ENCODE data around the gene AGFG2. TPM values are rescaled to one million over a fixed set of nuclear protein-coding genes. Genes with fewer than 3 reads are reported as not detected.

The AGFG2 gene
- total RNA-seq, 1 donor = 9.4 TPM

DNA sequence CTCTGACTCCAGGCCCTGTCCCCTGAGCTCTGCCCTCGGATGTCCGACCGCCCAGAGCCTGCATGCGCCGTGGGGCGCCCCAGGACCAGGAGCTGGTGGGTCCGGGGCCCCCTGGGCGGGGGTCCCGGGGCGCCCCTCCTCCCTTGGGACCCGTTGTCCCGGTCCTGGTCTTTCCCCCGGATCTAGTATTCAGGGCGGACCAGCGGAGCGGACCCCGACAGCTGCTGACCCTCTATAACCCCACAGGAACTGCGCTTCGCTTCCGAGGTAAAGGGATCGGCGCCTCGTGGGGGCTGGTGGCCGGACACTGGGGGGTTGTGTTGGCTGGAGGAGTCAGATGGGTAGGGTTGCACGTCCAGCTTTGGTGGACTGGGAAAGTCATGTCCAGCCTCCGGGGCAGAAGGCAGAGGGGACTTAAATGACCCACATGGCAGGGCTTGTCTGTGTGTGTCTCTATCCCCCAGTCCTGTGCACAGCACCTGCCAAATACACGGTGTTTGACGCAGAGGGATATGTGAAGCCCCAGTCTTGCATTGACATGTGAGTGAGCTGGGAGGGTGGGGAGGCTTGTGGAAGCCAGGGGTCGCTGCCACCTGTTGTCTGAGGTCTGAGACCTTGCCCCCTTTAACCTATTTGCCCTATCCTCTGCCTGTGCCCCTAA, 73.9 kb downstream of the AGFG2 start:
- Histone ChIP-seq H3K4me1 (ENCODE audit: insufficient read depth, low read length) (peaks cover 6% of the 10 kb centered on the region), H3K79me2 (ENCODE audit: insufficient read depth, low read length) (no peaks in the 10 kb centered on the region), H3K27ac (ENCODE audit: low read depth, low read length) (no peak overlapping the region), H3K4me2 (ENCODE audit: insufficient read depth, low read length) (peak overlapping the region; percentile 96), H3K27me3 (ENCODE audit: insufficient read depth, low read length) (no peaks in the 10 kb centered on the region), H2AFZ (ENCODE audit: low read length) (peak overlapping the region; percentile 85), H3K9me3 (ENCODE audit: low read depth, low read length) (no peaks in the 10 kb centered on the region), H4K20me1 (ENCODE audit: insufficient read depth, low read length) (no peaks in the 10 kb centered on the region), H3K4me3 (ENCODE audit: insufficient read depth, low read length) (peak overlapping the region; percentile 92), H3K36me3 (ENCODE audit: insufficient read depth, low read length) (peaks cover 4% of the 10 kb centered on the region)
- peak; percentile 86 for DNase-seq (ENCODE audit: insufficient read length, low spot score, missing footprints)
- TF ChIP-seq, protein P1, sequence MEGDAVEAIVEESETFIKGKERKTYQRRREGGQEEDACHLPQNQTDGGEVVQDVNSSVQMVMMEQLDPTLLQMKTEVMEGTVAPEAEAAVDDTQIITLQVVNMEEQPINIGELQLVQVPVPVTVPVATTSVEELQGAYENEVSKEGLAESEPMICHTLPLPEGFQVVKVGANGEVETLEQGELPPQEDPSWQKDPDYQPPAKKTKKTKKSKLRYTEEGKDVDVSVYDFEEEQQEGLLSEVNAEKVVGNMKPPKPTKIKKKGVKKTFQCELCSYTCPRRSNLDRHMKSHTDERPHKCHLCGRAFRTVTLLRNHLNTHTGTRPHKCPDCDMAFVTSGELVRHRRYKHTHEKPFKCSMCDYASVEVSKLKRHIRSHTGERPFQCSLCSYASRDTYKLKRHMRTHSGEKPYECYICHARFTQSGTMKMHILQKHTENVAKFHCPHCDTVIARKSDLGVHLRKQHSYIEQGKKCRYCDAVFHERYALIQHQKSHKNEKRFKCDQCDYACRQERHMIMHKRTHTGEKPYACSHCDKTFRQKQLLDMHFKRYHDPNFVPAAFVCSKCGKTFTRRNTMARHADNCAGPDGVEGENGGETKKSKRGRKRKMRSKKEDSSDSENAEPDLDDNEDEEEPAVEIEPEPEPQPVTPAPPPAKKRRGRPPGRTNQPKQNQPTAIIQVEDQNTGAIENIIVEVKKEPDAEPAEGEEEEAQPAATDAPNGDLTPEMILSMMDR (IDR thresholded peaks at IDR 0.05; ENCODE audit: extremely low read depth, low read depth, low read length) = no peak

DNA sequence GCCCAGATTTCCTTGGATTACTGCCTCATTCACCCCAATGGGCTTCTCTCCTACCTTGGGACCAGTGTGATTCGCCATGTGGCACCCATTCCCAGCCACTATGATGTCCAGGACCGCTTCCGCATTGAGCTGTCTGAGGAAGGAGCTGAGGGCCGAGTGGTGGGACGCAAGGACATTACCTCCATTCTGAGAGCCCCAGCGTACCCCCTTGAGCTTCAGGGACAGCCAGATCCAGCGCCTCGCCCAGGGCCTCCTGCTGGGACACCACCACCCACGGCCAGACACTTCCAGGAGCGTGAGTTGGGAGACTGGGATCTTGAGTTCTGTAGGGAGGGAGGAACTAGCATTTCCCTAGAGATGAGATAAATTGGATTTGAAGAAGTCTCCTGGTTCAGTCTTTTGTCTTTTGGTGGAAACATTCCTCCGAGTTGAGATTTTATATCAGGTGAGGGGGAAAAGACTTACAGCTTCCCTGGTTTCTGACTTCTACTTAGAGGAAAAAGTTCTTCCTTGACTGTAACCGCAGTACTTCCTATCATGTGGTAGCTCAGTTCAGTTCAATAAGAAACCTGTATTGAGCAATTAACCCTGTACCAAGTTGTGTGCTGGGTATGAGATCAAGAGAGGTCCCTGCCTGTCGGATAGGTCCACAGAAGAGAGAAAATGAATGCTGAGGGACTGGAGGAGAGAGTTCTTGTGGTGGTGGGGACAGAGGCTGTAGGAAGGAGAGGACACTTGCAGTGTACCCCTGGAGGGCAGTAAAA, 74.6 kb downstream of the AGFG2 start:
- H2AFZ ChIP-seq (ENCODE audit: low read length) = no peak overlapping the region
- H3K4me3 ChIP-seq (ENCODE audit: insufficient read depth, low read length) = peak overlapping the region; percentile 92
- TF ChIP-seq, protein P1 (IDR thresholded peaks at IDR 0.05; ENCODE audit: extremely low read depth, low read depth, low read length) = no peak

DNA sequence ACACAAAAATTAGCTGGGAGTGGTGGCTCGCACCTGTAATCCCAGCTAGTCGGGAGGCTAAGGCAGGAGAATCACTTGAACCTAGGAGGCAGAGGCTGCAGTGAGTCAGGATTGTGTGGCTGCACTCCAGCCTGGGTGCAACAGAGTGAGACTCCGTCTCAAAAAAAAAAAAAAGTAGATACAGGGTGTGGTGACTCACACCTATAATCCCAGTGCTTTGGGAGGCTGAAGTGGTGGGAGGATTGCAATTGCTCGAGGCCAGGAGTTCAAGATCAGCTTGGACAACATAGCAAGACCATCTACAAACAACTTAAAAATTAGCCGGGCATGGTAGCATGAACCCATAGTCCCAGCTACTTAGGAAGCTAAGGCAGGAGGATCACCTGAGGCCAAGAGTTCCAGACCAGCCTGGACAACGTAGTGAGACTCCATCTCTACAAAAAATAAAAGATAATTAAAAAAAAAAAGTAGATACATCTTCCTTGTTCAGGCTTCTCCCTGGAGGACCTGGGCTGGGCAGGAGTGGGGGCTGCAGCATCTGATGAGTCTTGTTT, 75.4 kb downstream of the AGFG2 start:
- H3K36me3 ChIP-seq (ENCODE audit: insufficient read depth, low read length) = no peaks in the 10 kb centered on the region
- H3K27ac ChIP-seq (ENCODE audit: low read depth, low read length) = no peak overlapping the region
- no peak overlapping the region for H3K4me2 ChIP-seq (ENCODE audit: insufficient read depth, low read length)
- H4K20me1 ChIP-seq (ENCODE audit: insufficient read depth, low read length) = no peaks in the 10 kb centered on the region
- no peak for DNase-seq (ENCODE audit: insufficient read length, low spot score, missing footprints)
- no peak overlapping the region for H2AFZ ChIP-seq (ENCODE audit: low read length)
- peaks cover 6% of the 10 kb centered on the region for H3K4me1 ChIP-seq (ENCODE audit: insufficient read depth, low read length)
- TF ChIP-seq, protein P1 (IDR thresholded peaks at IDR 0.05; ENCODE audit: extremely low read depth, low read depth, low read length) = no peak
- H3K4me3 ChIP-seq (ENCODE audit: insufficient read depth, low read length) = no peak overlapping the region
- no peaks in the 10 kb centered on the region for H3K27me3 ChIP-seq (ENCODE audit: insufficient read depth, low read length)
- H3K9me3 ChIP-seq (ENCODE audit: low read depth, low read length) = no peaks in the 10 kb centered on the region
- no peaks in the 10 kb centered on the region for H3K79me2 ChIP-seq (ENCODE audit: insufficient read depth, low read length)

More for the DNA sequence above, 74.6 kb downstream of the AGFG2 start:
- Histone ChIP-seq H3K4me2 (ENCODE audit: insufficient read depth, low read length) (peak overlapping the region; percentile 96), H3K36me3 (ENCODE audit: insufficient read depth, low read length) (no peaks in the 10 kb centered on the region), H3K9me3 (ENCODE audit: low read depth, low read length) (no peaks in the 10 kb centered on the region), H3K79me2 (ENCODE audit: insufficient read depth, low read length) (no peaks in the 10 kb centered on the region), H3K27ac (ENCODE audit: low read depth, low read length) (no peak overlapping the region), H3K4me1 (ENCODE audit: insufficient read depth, low read length) (peaks cover 6% of the 10 kb centered on the region), H4K20me1 (ENCODE audit: insufficient read depth, low read length) (no peaks in the 10 kb centered on the region), H3K27me3 (ENCODE audit: insufficient read depth, low read length) (no peaks in the 10 kb centered on the region)
- peak; percentile 69 for DNase-seq (ENCODE audit: insufficient read length, low spot score, missing footprints)

Small RNA genes lying within 50 kb of the gene (small RNA-seq; reads per million reads assigned to genes)
- gene RN7SL416P = not detected
- not detected for gene SAP25

Other genes with a start within 250 kb of the AGFG2 start
- under 0.01 TPM in 1 of 2 replicates, not detected in the other for gene SPDYE3, start 231.5 kb upstream of the AGFG2 start, total RNA-seq
- 10.9 and 14.8 TPM in 2 replicates for gene PILRB, start 181.1 kb upstream of the AGFG2 start, total RNA-seq
- gene PILRA, start 165.7 kb upstream of the AGFG2 start, total RNA-seq = 0.36 and 0.59 TPM in 2 replicates
- 2.2 and 2.4 TPM in 2 replicates for gene ZCWPW1, start 110.5 kb upstream of the AGFG2 start, total RNA-seq
- gene MEPCE, start 109.4 kb upstream of the AGFG2 start, total RNA-seq = 28.6 and 29.7 TPM in 2 replicates
- 9.7 and 11.9 TPM in 2 replicates for gene PPP1R35, start 102.7 kb upstream of the AGFG2 start, total RNA-seq
- gene SPACDR, start 74.9 kb upstream of the AGFG2 start, total RNA-seq = 0.36 TPM in 1 of 2 replicates, not detected in the other
- 18.5 and 19.4 TPM in 2 replicates for gene TSC22D4, start 60.0 kb upstream of the AGFG2 start, total RNA-seq
- gene NYAP1, start 55.3 kb upstream of the AGFG2 start, total RNA-seq = under 0.01 and 0.29 TPM in 2 replicates
- not detected in 2 replicates for gene SAP25, start 34.7 kb downstream of the AGFG2 start, total RNA-seq
- gene LRCH4, start 46.9 kb downstream of the AGFG2 start, total RNA-seq = 14.5 and 18.0 TPM in 2 replicates
- gene FBXO24, start 47.1 kb downstream of the AGFG2 start, total RNA-seq = under 0.01 and 0.36 TPM in 2 replicates
- 231 and 259 TPM in 2 replicates for gene PCOLCE, start 63.2 kb downstream of the AGFG2 start, total RNA-seq
- gene MOSPD3, start 73.3 kb downstream of the AGFG2 start, total RNA-seq = 5.1 and 7.1 TPM in 2 replicates
- under 0.01 and 0.29 TPM in 2 replicates for gene TFR2, start 102.3 kb downstream of the AGFG2 start, total RNA-seq
- gene ACTL6B, start 117.2 kb downstream of the AGFG2 start, total RNA-seq = not detected in 2 replicates
- gene GNB2, start 134.5 kb downstream of the AGFG2 start, total RNA-seq = 72.7 and 84.6 TPM in 2 replicates
- gene GIGYF1, start 155.0 kb downstream of the AGFG2 start, total RNA-seq = 28.9 and 29.3 TPM in 2 replicates
- gene POP7, start 166.9 kb downstream of the AGFG2 start, total RNA-seq = 25.7 and 27.1 TPM in 2 replicates
- gene EPO, start 181.3 kb downstream of the AGFG2 start, total RNA-seq = not detected in 2 replicates
- not detected in 2 replicates for gene ZAN, start 194.4 kb downstream of the AGFG2 start, total RNA-seq